Glutamatergic neuron (in vitro differentiated cells): ENCODE measurements around the gene COL5A3. TPM values are rescaled to one million over a fixed set of nuclear protein-coding genes. Genes with fewer than 3 reads are reported as not detected.
"Not testable (repeated sequence)": the region's sequence is repeated elsewhere in the genome, so short reads cannot be mapped to it uniquely, and the experiment has no call there.

Experiments
- DNase-seq: peaks from one replicate; pipeline ENCODE4 v3.0.0; 2022
- H3K27ac Mint-ChIP-seq: one replicate; pipeline ENCODE4 v1.8.0; 2020; ENCODE audit warnings: mild to moderate bottlenecking, mixed read lengths, inconsistent platforms; ENCODE audit not compliant: unreplicated experiment
- H3K27me3 Mint-ChIP-seq: one replicate; pipeline ENCODE4 v1.8.0; 2020; ENCODE audit warnings: mild to moderate bottlenecking, moderate library complexity, mixed read lengths, inconsistent platforms; ENCODE audit not compliant: unreplicated experiment
- H3K36me3 Mint-ChIP-seq: one replicate; pipeline ENCODE4 v1.8.0; 2020; ENCODE audit warnings: mild to moderate bottlenecking, mixed read lengths, inconsistent platforms; ENCODE audit not compliant: unreplicated experiment
- H3K4me1 Mint-ChIP-seq: one replicate; pipeline ENCODE4 v1.8.0; 2020; ENCODE audit warnings: mild to moderate bottlenecking, low read depth, mixed read lengths, inconsistent platforms; ENCODE audit not compliant: unreplicated experiment
- H3K4me3 Mint-ChIP-seq: one replicate; pipeline ENCODE4 v1.8.0; 2020; ENCODE audit warnings: mild to moderate bottlenecking, mixed read lengths, inconsistent platforms; ENCODE audit not compliant: unreplicated experiment
- H3K9me3 Mint-ChIP-seq: one replicate; pipeline ENCODE4 v1.8.0; 2020; ENCODE audit warnings: mild to moderate bottlenecking, moderate library complexity, mixed read lengths, inconsistent platforms; ENCODE audit not compliant: unreplicated experiment
- CTCF ChIP-seq: fragments of 200-600 bp; sonication (generic); IDR thresholded peaks from one replicate; pipeline ENCODE4 v1.5.0; 2021; ENCODE audit not compliant: partially characterized antibody, unreplicated experiment
- total RNA-seq: library from RNA; stranded (reverse); fragmentation: NEBNext Ultra II Directional; extraction: Animal tissue kit (Norgen Biotek cat#: 25700); gene quantifications from one replicate; pipeline ENCODE4 v1.2.1, GENCODE V29; 2021; ENCODE audit not compliant: unreplicated experiment

The COL5A3 gene
- total RNA-seq, 1 donor from 2014 or later: 0.10 TPM

- peaks cover 25% of the 10 kb centered on the region for H3K27me3 Mint-ChIP-seq
- no peak for TF ChIP-seq CTCF
- H3K27ac Mint-ChIP-seq: no peak overlapping the region
- peaks cover 9% of the 10 kb centered on the region for H3K4me1 Mint-ChIP-seq
- H3K4me3 Mint-ChIP-seq: peak overlapping the region; percentile 90
- DNase-seq: no peak
- peaks cover 5% of the 10 kb centered on the region for H3K9me3 Mint-ChIP-seq
- H3K36me3 Mint-ChIP-seq: no peaks in the 10 kb centered on the region
Observed at GRCh38 chr19:9935506-9936325, 74.6 kb downstream of the COL5A3 start.

- H3K4me1 Mint-ChIP-seq: peaks cover 9% of the 10 kb centered on the region
- H3K4me3 Mint-ChIP-seq: peak overlapping the region; percentile 90
- TF ChIP-seq CTCF: peak; percentile 95
- H3K27me3 Mint-ChIP-seq: peaks cover 25% of the 10 kb centered on the region
- DNase-seq: peak; percentile 92
- no peak overlapping the region for H3K27ac Mint-ChIP-seq
- no peaks in the 10 kb centered on the region for H3K36me3 Mint-ChIP-seq
- H3K9me3 Mint-ChIP-seq: peaks cover 4% of the 10 kb centered on the region
Observed at GRCh38 chr19:9934132-9934950, 76.0 kb downstream of the COL5A3 start.

- no peak for DNase-seq
- TF ChIP-seq CTCF: no peak
- Mint-ChIP-seq H3K36me3 (no peaks in the 10 kb centered on the region), H3K27me3 (peaks cover 25% of the 10 kb centered on the region), H3K9me3 (peaks cover 6% of the 10 kb centered on the region), H3K4me1 (peaks cover 9% of the 10 kb centered on the region), H3K4me3 (no peak overlapping the region), H3K27ac (peak overlapping the region; percentile 11)
Observed at GRCh38 chr19:9932835-9933234, 77.5 kb downstream of the COL5A3 start.

GRCh38 chr19:9931629-9932028 lies 78.7 kb downstream of the COL5A3 start:
- no peaks in the 10 kb centered on the region for H3K36me3 Mint-ChIP-seq
- peaks cover 23% of the 10 kb centered on the region for H3K27me3 Mint-ChIP-seq
- H3K9me3 Mint-ChIP-seq: peaks cover 4% of the 10 kb centered on the region
- no peak overlapping the region for H3K27ac Mint-ChIP-seq
- peaks cover 9% of the 10 kb centered on the region for H3K4me1 Mint-ChIP-seq
- no peak for TF ChIP-seq CTCF
- DNase-seq: no peak
- no peak overlapping the region for H3K4me3 Mint-ChIP-seq

GRCh38 chr19:9923440-9923839 lies 86.9 kb downstream of the COL5A3 start:
- peaks cover 2% of the 10 kb centered on the region for H3K4me1 Mint-ChIP-seq
- no peak for TF ChIP-seq CTCF
- no peak overlapping the region for H3K27ac Mint-ChIP-seq
- peaks cover 3% of the 10 kb centered on the region for H3K27me3 Mint-ChIP-seq
- H3K9me3 Mint-ChIP-seq: peaks cover 6% of the 10 kb centered on the region
- H3K4me3 Mint-ChIP-seq: no peak overlapping the region
- H3K36me3 Mint-ChIP-seq: peaks cover 5% of the 10 kb centered on the region
- no peak for DNase-seq

GRCh38 chr19:9922782-9923379 lies 87.4 kb downstream of the COL5A3 start:
- H3K27me3 Mint-ChIP-seq, H3K36me3 Mint-ChIP-seq: not testable (repeated sequence)

More at GRCh38 chr19:9922782-9923379, 87.4 kb downstream of the COL5A3 start:
- H3K4me1 Mint-ChIP-seq, DNase-seq, H3K27ac Mint-ChIP-seq, H3K9me3 Mint-ChIP-seq, H3K4me3 Mint-ChIP-seq: not testable (repeated sequence)
